Measurements from ENCODE around the gene ARPP19. TPM values are rescaled to one million over a fixed set of nuclear protein-coding genes. Genes with fewer than 3 reads are reported as not detected.

Gene ARPP19
- total and polyA plus RNA-seq, 9 of the 15 experiments (the other 6 are each of a cell fraction or from before 2014, with no cell fraction given) = 33.3 to 102 (median 60.5) TPM

GRCh38 chr15:52505151-52505550, 63.7 kb downstream of the ARPP19 start (continued):
- TF ChIP-seq ZFP91 (CRISPR knock-in tag; IDR thresholded peaks at IDR 0.05) = no peak
- TF ChIP-seq RREB1 (CRISPR knock-in tag; IDR thresholded peaks at IDR 0.05) = no peak
- TF ChIP-seq NFE2 (IDR thresholded peaks at IDR 0.05; ENCODE audit: low read depth) = no peak
- no peak for TF ChIP-seq RBFOX2 (IDR thresholded peaks at IDR 0.05; ENCODE audit: low read depth, low read length)
- no peak for TF ChIP-seq NCOA6 (IDR thresholded peaks at IDR 0.05)
